ENCODE results near the gene TOR1B.
"Not testable (repeated sequence)": the region's sequence is repeated elsewhere in the genome, so short reads cannot be mapped to it uniquely, and the experiment has no call there.

TOR1B gene

GRCh38 chr9:129776938-129777768 lies 25.8 kb upstream of the TOR1B start:
- DNase-seq = peak; percentile 100

DNA sequence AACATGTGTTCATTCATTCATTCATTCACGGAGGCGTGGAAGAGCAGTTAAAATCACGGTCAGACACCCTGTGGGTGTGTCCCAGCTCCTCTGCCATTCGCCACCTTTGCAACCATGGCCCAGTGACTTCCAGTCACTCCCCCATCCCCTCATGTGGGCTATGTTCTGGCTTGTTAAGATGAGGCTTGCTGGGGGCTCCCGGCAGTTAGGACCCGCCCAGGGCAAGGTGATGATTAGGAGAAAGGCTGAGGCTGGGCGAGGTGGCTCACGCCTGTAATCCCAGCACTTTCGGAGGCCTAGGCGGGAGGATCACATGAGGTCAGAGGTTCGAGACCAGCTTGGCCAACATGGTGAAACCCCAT lies 25.2 kb upstream of the TOR1B start:
- no peak for DNase-seq

- no peak for DNase-seq
These were observed 24.5 kb upstream of the TOR1B start for GRCh38 chr9:129778469-129778868.

GRCh38 chr9:129779560-129780190 lies 23.3 kb upstream of the TOR1B start:
- DNase-seq = no peak

GRCh38 chr9:129781131-129781530 lies 21.9 kb upstream of the TOR1B start:
- DNase-seq = peak; percentile 88

- no peak for DNase-seq
These were observed 21.0 kb upstream of the TOR1B start for GRCh38 chr9:129781981-129782380.

DNA sequence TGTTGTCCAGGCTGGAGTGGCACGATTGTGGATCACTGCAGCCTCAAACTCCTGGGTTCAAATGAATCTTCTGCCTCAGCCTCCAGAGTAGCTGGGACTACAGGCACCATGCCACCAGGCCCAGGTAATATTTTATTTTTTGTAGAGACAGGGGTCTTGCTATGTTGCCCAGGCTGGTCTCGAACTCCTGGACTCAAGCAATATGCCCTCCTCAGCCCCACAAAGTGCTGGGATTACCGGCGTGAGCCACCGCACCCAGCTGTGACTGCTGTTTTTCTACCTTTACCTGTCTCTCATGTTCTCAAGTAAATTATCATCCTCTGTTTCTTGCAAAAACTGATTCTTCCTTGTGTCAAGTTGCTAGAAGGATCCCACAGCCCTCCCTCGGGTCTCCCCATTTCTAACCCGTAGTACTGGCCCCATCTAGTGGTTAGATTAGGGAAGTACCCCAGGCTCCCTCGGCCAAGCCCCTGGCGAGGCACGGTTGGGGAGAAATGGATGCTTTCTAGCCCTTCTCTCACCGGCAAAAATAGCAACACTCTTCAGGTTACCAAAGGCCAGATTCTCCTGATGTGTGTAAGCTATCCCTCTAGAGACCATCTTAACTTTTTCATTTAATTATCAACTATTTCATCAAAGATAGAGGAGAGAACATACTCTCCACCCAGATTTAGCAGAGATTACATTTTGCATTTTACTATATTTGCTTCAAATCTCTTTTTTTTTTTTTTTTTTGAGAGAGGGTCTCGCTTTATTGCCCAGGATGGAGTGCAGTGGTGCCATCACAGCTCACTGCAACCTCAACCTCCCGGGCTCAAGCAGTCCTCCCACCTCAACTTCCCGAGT lies 19.2 kb upstream of the TOR1B start:
- DNase-seq = peak; percentile 76

DNA sequence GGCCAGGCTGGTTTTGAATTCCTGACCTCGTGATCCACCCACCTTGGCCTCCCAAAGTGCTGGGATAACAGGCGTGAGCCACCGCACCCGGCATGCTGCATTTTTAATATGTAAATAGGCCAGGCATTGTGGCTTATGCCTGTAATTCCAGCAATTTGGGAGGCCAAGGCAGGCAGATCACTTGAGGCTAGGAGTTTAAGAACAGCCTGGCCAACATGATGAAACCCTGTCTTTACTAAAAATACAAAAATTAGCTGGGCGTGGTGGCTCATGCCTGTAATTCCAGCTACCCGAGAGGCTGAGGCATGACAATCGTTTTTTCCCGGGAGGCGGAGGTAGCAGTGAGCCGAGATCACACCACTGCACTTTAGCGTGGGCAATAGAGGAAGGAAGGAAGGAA lies 18.0 kb upstream of the TOR1B start:
- not testable (repeated sequence) for DNase-seq

DNA sequence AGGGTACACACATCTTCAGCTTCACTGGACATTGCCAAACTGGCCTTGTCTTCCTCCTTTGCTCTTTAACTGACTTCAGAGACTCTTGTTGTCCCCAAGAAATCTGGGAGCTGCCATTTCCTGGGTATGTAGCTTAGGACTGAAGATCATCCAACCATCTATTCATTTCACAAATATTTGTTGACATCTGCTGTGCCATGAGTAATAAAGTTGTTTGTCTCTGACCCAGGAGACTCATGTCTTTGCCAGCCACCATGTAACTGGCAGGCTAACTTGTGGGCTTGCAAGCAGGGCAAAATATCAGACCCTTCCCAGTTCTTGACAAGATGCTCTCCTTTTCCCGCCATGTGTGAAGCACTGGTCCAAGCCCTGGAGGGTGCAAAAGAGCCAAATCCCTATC lies 17.1 kb upstream of the TOR1B start:
- DNase-seq = no peak

DNA sequence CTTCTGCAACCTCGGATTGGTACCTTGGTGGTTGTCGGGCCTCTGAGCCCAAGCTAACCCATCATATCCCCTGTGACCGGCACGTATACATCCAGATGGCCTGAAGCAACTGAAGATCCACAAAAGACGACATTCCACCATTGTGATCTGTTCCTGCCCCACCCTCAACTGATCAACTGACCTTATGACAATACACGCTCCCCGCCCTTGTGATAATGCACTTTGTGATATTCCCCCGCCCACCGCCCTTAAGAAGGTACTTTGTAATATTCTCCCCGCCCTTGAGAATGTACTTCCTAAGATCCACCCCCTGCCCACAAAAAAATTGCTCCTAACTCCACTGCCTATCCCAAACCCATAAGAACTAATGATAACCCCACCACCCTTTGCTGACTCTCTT lies 16.5 kb upstream of the TOR1B start:
- DNase-seq = no peak

GRCh38 chr9:129794549-129794948 lies 8.4 kb upstream of the TOR1B start:
- no peak for DNase-seq

DNA sequence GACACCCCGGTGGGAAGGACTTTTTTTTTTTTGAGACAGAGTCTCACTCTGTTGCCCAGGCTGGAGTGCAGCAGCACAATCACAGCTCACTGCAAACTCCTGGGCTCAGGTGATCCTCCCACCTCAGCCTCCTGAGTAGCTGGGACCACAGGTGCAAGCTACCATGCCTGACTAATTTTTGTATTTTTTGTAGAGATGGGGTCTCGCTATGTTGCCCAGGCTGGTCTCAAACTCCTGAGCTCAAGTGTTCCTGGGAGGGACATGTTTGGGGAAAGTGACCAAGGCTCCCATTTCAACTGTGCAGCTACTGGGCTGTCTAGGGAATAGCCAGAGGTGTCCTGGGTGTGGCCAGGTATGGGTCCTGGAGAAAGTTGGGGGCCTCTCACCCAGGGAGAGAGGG lies 7.0 kb upstream of the TOR1B start:
- not testable (repeated sequence) for DNase-seq

GRCh38 chr9:129798973-129799372 lies 4.0 kb upstream of the TOR1B start:
- no peak for DNase-seq

GRCh38 chr9:129801504-129801903 lies 1.5 kb upstream of the TOR1B start:
- DNase-seq = no peak

- DNase-seq = no peak
These were observed 684 bp downstream of the TOR1B start for GRCh38 chr9:129803676-129804060.

DNA sequence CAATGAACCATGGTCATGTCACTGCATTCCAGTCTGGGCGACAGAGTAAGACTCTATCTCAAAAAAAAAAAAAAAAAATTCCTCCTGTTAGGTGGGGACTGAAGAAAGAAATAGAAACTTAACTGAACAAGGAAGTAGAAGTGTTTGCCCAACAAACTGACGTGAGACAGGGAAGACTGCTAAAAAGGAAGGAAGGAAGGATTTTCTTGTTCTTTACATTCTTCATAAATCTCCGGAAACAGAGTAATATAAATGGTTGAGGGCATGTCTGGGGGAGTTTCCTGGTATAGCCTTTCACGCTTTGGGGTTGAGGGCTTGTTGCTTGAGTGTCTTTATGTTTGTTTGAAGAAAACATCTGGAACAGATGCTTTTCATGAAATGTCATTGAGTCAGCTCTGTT lies 3.1 kb downstream of the TOR1B start:
- peak; percentile 86 for DNase-seq

GRCh38 chr9:129809346-129809745 lies 6.4 kb downstream of the TOR1B start:
- no peak for DNase-seq

DNA sequence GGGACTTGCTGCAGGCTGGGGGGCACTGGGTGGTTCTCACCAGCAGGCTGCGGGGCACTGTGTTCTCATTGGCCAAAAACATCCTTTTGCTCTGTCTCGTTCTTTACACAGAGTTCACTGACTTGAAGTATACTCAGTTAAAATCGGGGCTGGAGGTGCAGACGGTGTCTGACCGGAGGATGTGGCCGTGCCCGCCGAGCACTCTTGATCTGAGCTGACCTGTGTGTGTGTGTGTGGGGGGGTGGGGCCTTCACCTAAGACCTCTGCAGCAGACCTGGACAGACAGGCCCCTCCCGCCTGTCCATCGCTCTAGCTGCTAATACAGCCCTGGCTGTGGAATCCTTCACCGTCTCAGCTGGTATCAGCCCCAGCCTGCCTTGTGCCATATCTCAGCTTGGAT lies 7.1 kb downstream of the TOR1B start:
- DNase-seq = no peak

GRCh38 chr9:129810788-129811187 lies 7.8 kb downstream of the TOR1B start:
- DNase-seq = no peak

GRCh38 chr9:129811967-129812363 lies 9.0 kb downstream of the TOR1B start:
- DNase-seq = peak; percentile 29

DNA sequence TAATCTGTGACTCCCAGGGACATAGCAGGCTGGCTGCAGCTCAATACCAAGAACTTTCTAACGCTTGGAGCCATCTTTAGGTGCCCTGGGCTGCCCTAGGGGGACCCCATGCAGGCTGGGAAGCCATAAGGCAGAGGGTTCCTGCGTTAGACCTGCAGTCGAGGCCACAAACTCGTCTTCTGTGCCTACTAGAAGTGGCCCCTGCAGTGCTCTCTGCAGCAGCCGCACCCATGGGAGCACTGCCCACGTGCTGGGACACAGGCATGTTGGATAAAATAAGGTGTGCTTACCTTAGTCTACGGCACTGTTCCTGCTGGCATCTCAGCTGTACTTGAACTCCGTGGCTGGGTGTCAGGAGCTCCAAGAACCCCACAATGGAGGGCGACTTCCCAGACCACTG lies 9.4 kb downstream of the TOR1B start:
- no peak for DNase-seq

DNA sequence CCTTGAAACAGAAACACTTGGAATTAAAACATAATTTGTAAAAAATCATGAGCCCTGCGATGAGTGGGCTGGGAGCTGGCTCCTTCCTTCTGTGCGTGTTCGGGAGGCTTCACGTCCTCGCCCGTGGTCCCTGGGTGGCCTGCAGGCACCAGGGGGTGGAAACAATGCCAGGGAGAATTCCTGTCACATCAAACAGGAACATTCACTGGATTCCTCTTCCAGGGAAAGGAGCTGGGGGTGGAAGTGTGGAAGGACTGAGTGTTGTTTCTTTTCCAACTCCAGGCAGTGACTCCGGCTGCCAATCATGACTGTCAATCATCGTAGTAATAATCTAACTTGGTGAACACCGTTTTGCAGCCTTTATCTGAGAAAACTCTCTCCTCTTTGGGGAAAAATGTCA lies 10.7 kb downstream of the TOR1B start:
- no peak for DNase-seq

GRCh38 chr9:129814432-129815223 lies 11.6 kb downstream of the TOR1B start:
- peak; percentile 29 for DNase-seq

Data from inflammatory macrophage treated with lipopolysaccharide for 4 hours (primary cell).